Right atrium auricular region (tissue), 2 donors: Measurements from ENCODE around the gene ATRAID. TPM values are rescaled to one million over a fixed set of nuclear protein-coding genes. Genes with fewer than 3 reads are reported as not detected.

Experiments
- DNase-seq: peaks from one replicate; pipeline ENCODE4 v3.0.0-alpha.2; 2019; ENCODE audit warnings: low spot score
- H3K27ac ChIP-seq, 2 donors: fragments of 200-600 bp; sonication (generic); 1 replicate in 1 of 2; 2 replicates in 1 of 2; pipeline ENCODE4 v1.5.1; 2016 to 2019
- H3K27me3 ChIP-seq, 2 donors: fragments of 200-600 bp; sonication (generic); one replicate each; pipeline versions ENCODE4 v1.5.1 to v1.6.0; 2017 to 2019
- H3K36me3 ChIP-seq: fragments of 200-600 bp; sonication (generic); one replicate; pipeline ENCODE4 v1.5.1; 2016
- H3K4me1 ChIP-seq, 2 donors: fragments of 200-600 bp; sonication (generic); one replicate each; pipeline versions ENCODE4 v1.5.1 to v1.6.0; 2017 to 2019
- H3K4me3 ChIP-seq, 2 donors: fragments of 200-600 bp; sonication (generic); 1 replicate in 1 of 2; 2 replicates in 1 of 2; pipeline ENCODE4 v1.5.1; 2017 to 2019; ENCODE audit warnings: mild to moderate bottlenecking in 1 of 2, moderate library complexity in 1 of 2
- H3K9me3 ChIP-seq, 2 donors: fragments of 200-600 bp; sonication (generic); one replicate each; pipeline ENCODE4 v1.5.1; 2019
- CTCF ChIP-seq, 2 donors: fragments of 200-600 bp; sonication (generic); IDR thresholded peaks; one replicate each; pipeline ENCODE4 v1.5.1; 2019; ENCODE audit warnings: antibody characterized with exemption in 2 of 2
- total RNA-seq, 2 donors: library from RNA; depleted of rRNA; stranded (reverse); fragments of >200 nt; gene quantifications; one replicate each; pipeline ENCODE4 v1.1.0, GENCODE V29; 2016

The ATRAID gene
- total RNA-seq, 2 donors from 2014 or later = 193 TPM

- no peak for TF ChIP-seq CTCF (IDR thresholded peaks at IDR 0.05)
Measured at GRCh38 chr2:27251766-27252165, 39.9 kb downstream of the ATRAID start.

GRCh38 chr2:27255187-27255586, 43.3 kb downstream of the ATRAID start:
- Histone ChIP-seq H3K4me1 (peaks cover 0 to 4% of the 10 kb centered on the region in 2 donors), H3K4me3 (no peak overlapping the region), H3K9me3 (no peaks in the 10 kb centered on the region), H3K27ac (no peak overlapping the region), H3K27me3 (no peaks in the 10 kb centered on the region), H3K36me3 (no peaks in the 10 kb centered on the region)
- no peak for TF ChIP-seq CTCF (IDR thresholded peaks at IDR 0.05)
- no peak for DNase-seq

More at GRCh38 chr2:27251766-27252165, 39.9 kb downstream of the ATRAID start:
- H3K27ac ChIP-seq = no peak overlapping the region
- no peaks in the 10 kb centered on the region for H3K36me3 ChIP-seq
- H3K9me3 ChIP-seq = no peaks in the 10 kb centered on the region
- peaks cover 0 to 8% of the 10 kb centered on the region in 2 donors for H3K4me1 ChIP-seq
- no peak overlapping the region for H3K4me3 ChIP-seq
- no peaks in the 10 kb centered on the region for H3K27me3 ChIP-seq
- DNase-seq = no peak

- Histone ChIP-seq H3K27me3 (no peaks in the 10 kb centered on the region), H3K27ac (no peak overlapping the region), H3K4me3 (no peak overlapping the region), H3K9me3 (no peaks in the 10 kb centered on the region), H3K4me1 (no peaks in the 10 kb centered on the region), H3K36me3 (no peaks in the 10 kb centered on the region)
- no peak for DNase-seq
- TF ChIP-seq CTCF (IDR thresholded peaks at IDR 0.05) = no peak
Measured at GRCh38 chr2:27255660-27256059, 43.8 kb downstream of the ATRAID start.

- H3K4me3 ChIP-seq = no peak overlapping the region
- no peak for DNase-seq
- TF ChIP-seq CTCF (IDR thresholded peaks at IDR 0.05) = no peak
- H3K27ac ChIP-seq = no peak overlapping the region
- no peaks in the 10 kb centered on the region for H3K36me3 ChIP-seq
- H3K27me3 ChIP-seq = peaks cover 0 to 1% of the 10 kb centered on the region in 2 donors
- peaks cover 0 to 8% of the 10 kb centered on the region in 2 donors for H3K4me1 ChIP-seq
- H3K9me3 ChIP-seq = no peaks in the 10 kb centered on the region
Measured at GRCh38 chr2:27256855-27257454, 45.1 kb downstream of the ATRAID start.

GRCh38 chr2:27258051-27258450, 46.2 kb downstream of the ATRAID start:
- Histone ChIP-seq H3K27ac (no peak overlapping the region), H3K4me1 (peaks cover 0 to 19% of the 10 kb centered on the region in 2 donors), H3K36me3 (no peaks in the 10 kb centered on the region), H3K27me3 (peaks cover 0 to 12% of the 10 kb centered on the region in 2 donors), H3K4me3 (no peak overlapping the region), H3K9me3 (no peaks in the 10 kb centered on the region)
- no peak for TF ChIP-seq CTCF (IDR thresholded peaks at IDR 0.05)
- no peak for DNase-seq
